ENCODE results near the gene EIPR1. TPM values are rescaled to one million over a fixed set of nuclear protein-coding genes. Genes with fewer than 3 reads are reported as not detected.

EIPR1 gene
- total and polyA plus RNA-seq, 2 donors (not counting 3 experiments of a cell fraction or from before 2014, with no cell fraction given) = 30.8 to 57.3 TPM

DNA sequence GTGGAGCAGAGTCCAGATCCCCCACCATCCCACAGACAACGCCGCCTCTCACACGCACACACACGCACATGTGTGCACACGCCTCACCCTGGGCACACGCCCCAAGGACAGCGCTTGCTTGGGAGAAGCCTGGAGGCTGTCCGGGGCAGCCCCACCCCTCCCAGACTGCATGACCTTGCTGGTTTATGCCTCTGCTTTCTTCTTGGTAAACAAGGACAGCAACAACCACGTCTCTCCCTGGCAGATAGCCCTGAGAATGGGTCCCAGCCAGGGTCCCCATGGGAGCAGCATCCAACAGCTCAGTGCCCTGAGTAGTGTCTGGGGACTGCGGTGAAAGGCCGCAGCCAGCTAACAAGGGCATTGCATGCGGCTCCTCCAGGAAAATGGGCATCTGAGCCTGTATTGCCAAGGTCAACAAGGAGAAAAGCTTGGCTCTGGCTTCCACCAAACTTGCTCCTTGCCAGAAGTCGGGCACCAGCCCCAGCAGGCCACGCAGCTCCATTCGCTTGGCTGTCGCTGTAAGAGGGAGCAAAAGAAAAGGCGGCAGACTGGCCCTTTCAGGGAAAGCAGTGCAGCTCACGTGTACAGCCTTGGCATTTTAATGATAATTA is 234.6 kb downstream of the EIPR1 start:
- Histone ChIP-seq H3K4me3 (replicated peaks in 1 of 3; ENCODE audit: insufficient read depth in 1 of 3, low read depth in 1 of 3, low read length in 3 of 3) (no peak overlapping the region), H2AFZ (ENCODE audit: low read depth, low read length) (no peak overlapping the region), H3K27me3 (ENCODE audit: control insufficient read depth in 2 of 2, insufficient read depth in 2 of 2, low read length in 2 of 2) (no peaks in the 10 kb centered on the region), H4K20me1 (replicated peaks; ENCODE audit: control insufficient read depth, extremely low read depth, insufficient read depth, low read length) (no peaks in the 10 kb centered on the region), H3K9ac (replicated peaks; ENCODE audit: extremely low read depth, insufficient read depth, low read length) (no peak overlapping the region), H3K4me1 (ENCODE audit: control insufficient read depth, extremely low read depth, insufficient read depth, low read length) (no peaks in the 10 kb centered on the region), H3K9me3 (replicated peaks; ENCODE audit: control insufficient read depth, insufficient read depth, low read length) (no peaks in the 10 kb centered on the region), H3K27ac (ENCODE audit: insufficient read depth, low read depth, low read length) (no peak overlapping the region), H3K79me2 (ENCODE audit: control insufficient read depth, insufficient read depth, low read length) (no peaks in the 10 kb centered on the region), H3K9me1 (replicated peaks; ENCODE audit: control insufficient read depth, extremely low read depth, insufficient read depth, low read length) (no peaks in the 10 kb centered on the region), H3K4me2 (ENCODE audit: insufficient read depth, low read length) (no peak overlapping the region), H3K36me3 (ENCODE audit: control insufficient read depth in 2 of 2, extremely low read depth in 1 of 2, insufficient read depth in 2 of 2, low read length in 2 of 2) (no peaks in the 10 kb centered on the region)
- intact Hi-C loops (cut with micrococcal nuclease) = no loop called here
- ChIA-PET CTCF (no interaction called here), POLR2A (no interaction called here)
- BruUV-seq (replicated peaks) = no TSS peak
- DNase-seq (ENCODE audit: low read depth, low spot score) (no peak), FAIRE-seq (no peak)
- dilution Hi-C loops (cut with MboI; ENCODE audit: extremely low pct_ligation_motif_present, low sequenced_read_pairs) = no loop called here
- TF ChIP-seq EZH2 (IDR thresholded peaks at IDR 0.05; ENCODE audit: borderline replicate concordance, low read depth, low read length, severe bottlenecking) (no peak), FOS (IDR thresholded peaks at IDR 0.05; ENCODE audit: borderline replicate concordance, insufficient read depth, low read length) (no peak), JUN (IDR thresholded peaks at IDR 0.05; ENCODE audit: borderline replicate concordance, insufficient read depth, insufficient read length, low read depth) (no peak), POLR2AphosphoS5 (IDR thresholded peaks at IDR 0.05; ENCODE audit: insufficient read depth, low read depth, low read length) (no peak), GATA2 (IDR thresholded peaks at IDR 0.05; ENCODE audit: insufficient read depth, insufficient read length, low read depth, low read length) (no peak), POLR2A (IDR thresholded peaks at IDR 0.05; ENCODE audit: low read depth, low read length) (no peak), MYC (IDR thresholded peaks at IDR 0.05; ENCODE audit: low read depth, low read length) (no peak)
- TF ChIP-seq, protein P1, sequence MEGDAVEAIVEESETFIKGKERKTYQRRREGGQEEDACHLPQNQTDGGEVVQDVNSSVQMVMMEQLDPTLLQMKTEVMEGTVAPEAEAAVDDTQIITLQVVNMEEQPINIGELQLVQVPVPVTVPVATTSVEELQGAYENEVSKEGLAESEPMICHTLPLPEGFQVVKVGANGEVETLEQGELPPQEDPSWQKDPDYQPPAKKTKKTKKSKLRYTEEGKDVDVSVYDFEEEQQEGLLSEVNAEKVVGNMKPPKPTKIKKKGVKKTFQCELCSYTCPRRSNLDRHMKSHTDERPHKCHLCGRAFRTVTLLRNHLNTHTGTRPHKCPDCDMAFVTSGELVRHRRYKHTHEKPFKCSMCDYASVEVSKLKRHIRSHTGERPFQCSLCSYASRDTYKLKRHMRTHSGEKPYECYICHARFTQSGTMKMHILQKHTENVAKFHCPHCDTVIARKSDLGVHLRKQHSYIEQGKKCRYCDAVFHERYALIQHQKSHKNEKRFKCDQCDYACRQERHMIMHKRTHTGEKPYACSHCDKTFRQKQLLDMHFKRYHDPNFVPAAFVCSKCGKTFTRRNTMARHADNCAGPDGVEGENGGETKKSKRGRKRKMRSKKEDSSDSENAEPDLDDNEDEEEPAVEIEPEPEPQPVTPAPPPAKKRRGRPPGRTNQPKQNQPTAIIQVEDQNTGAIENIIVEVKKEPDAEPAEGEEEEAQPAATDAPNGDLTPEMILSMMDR (IDR thresholded peaks at IDR 0.05; ENCODE audit: extremely low read depth in 1 of 2, insufficient read depth in 1 of 2, low read depth in 1 of 2, low read length in 2 of 2) = no peak
- TF ChIP-seq, protein P2, sequence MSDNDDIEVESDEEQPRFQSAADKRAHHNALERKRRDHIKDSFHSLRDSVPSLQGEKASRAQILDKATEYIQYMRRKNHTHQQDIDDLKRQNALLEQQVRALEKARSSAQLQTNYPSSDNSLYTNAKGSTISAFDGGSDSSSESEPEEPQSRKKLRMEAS (IDR thresholded peaks at IDR 0.05; ENCODE audit: insufficient read depth, insufficient read length) = no peak
